Fibroblast of mammary gland (primary cell): Measurements from ENCODE around the gene KIAA1614.
A peak's percentile ranks its signal among the peaks of the same experiment; 100 is the strongest.

ENCODE experiments used
- DNase-seq: peaks from one replicate; pipeline ENCODE4 v3.0.0-alpha.2; 2010; ENCODE audit warnings: low read depth
- H3K4me3 ChIP-seq: 2 replicates; pipeline ENCODE4 v1.5.1; 2011; ENCODE audit warnings: low read depth, mild to moderate bottlenecking, low read length, moderate library complexity; ENCODE audit not compliant: control insufficient read depth
- TF ChIP-seq, protein P1 (sequence below): conservative IDR thresholded peaks from 2 replicates; pipeline ENCODE4 v1.5.1; 2011; ENCODE audit warnings: low read depth, low read length, inconsistent platforms; ENCODE audit not compliant: control insufficient read depth, insufficient read depth

KIAA1614 gene

GRCh38 chr1:180920193-180920592, 7.5 kb downstream of the KIAA1614 start:
- no peak for DNase-seq
- H3K4me3 ChIP-seq: no peak overlapping the region
- TF ChIP-seq, protein P1, sequence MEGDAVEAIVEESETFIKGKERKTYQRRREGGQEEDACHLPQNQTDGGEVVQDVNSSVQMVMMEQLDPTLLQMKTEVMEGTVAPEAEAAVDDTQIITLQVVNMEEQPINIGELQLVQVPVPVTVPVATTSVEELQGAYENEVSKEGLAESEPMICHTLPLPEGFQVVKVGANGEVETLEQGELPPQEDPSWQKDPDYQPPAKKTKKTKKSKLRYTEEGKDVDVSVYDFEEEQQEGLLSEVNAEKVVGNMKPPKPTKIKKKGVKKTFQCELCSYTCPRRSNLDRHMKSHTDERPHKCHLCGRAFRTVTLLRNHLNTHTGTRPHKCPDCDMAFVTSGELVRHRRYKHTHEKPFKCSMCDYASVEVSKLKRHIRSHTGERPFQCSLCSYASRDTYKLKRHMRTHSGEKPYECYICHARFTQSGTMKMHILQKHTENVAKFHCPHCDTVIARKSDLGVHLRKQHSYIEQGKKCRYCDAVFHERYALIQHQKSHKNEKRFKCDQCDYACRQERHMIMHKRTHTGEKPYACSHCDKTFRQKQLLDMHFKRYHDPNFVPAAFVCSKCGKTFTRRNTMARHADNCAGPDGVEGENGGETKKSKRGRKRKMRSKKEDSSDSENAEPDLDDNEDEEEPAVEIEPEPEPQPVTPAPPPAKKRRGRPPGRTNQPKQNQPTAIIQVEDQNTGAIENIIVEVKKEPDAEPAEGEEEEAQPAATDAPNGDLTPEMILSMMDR: no peak

- no peak overlapping the region for H3K4me3 ChIP-seq
- TF ChIP-seq, protein P1: peak; percentile 49
- DNase-seq: no peak
Observed at GRCh38 chr1:180920702-180921101, 8.0 kb downstream of the KIAA1614 start.

- TF ChIP-seq, protein P1: no peak
- DNase-seq: no peak
- H3K4me3 ChIP-seq: no peak overlapping the region
Observed at GRCh38 chr1:180921386-180921785, 8.7 kb downstream of the KIAA1614 start.

GRCh38 chr1:180921891-180922630, 9.4 kb downstream of the KIAA1614 start:
- H3K4me3 ChIP-seq: no peak overlapping the region
- TF ChIP-seq, protein P1: no peak
- DNase-seq: no peak

DNA sequence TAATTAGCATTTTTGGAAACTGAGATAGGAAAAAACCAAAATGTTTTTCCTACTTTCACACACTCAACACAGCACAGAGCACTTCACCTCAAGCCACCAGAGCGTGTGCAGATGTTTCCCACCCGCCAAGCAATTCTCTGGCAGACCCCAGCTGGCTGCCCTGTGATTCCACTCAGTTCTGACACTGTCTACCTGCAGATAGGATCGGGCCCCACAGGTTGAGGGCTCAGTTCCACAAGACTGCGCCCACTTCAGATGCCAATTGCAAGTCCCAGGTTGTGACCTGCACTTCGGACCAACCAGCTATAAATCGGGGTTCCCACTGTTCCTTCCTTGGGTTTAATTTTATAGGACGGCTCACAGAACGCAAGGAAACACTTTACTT, 9.9 kb downstream of the KIAA1614 start:
- no peak for DNase-seq
- TF ChIP-seq, protein P1: no peak
- H3K4me3 ChIP-seq: no peak overlapping the region

- TF ChIP-seq, protein P1: no peak
- peak; percentile 29 for DNase-seq
- no peak overlapping the region for H3K4me3 ChIP-seq
Observed at GRCh38 chr1:180923021-180923841, 10.5 kb downstream of the KIAA1614 start.
